GM21515 (cell line): ENCODE data around the gene DHX9.
A peak's percentile ranks its signal among the peaks of the same experiment; 100 is the strongest.

Experiments used
- ATAC-seq: cut with Tn5 transposase; IDR thresholded peaks from one replicate; pipeline ENCODE4 v1.9.1; 2021; ENCODE audit not compliant: unreplicated experiment

The DHX9 gene

DNA sequence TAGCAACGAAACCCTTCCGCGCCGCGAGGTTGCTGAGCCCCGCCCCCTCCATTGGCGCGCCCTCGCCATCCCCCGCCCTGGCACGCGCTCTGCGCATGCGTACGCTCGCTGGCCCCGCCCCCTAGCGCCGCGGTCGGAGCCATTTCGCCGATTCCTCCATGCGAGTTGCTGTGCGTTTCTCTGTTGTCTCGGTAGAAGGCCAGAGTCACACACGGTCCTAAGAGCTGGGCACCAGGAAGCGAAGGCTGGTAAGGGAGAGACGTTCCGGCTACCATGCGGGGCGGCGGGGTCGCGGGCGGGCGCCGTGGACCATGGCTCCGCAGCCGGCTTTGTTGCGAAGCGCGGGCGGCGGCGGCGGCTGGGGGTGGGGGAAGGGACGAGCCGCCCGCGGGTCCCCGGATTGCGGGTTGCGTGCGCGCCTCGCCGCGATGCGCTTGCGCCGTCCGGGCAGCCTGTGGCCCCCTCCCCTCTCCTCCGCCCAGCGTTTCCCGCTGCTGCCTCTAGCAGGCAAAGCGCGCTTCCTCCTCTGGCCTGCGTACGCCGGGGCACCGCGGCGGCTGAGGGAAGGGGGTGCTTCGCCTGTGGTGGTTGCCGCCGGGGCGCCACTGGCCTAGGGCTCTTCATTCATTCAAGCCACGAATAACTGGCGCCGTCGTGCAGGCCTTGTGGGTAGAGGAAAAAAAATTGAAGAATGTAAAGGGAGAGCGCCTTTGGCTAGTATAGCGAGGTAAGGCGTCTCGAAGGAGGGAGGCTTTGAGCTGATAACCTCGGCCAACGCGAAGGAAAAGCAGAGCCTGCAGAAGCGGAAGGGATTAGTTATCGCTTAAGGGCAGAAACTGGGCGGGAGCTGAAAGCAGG is at the start of gene DHX9:
Gene DHX9 (plus strand): TSS at position 139 of the 858 bp plus-strand sequence. CDS start 3,220 bp downstream, outside the sequence.
- peak; percentile 79 for ATAC-seq

DNA sequence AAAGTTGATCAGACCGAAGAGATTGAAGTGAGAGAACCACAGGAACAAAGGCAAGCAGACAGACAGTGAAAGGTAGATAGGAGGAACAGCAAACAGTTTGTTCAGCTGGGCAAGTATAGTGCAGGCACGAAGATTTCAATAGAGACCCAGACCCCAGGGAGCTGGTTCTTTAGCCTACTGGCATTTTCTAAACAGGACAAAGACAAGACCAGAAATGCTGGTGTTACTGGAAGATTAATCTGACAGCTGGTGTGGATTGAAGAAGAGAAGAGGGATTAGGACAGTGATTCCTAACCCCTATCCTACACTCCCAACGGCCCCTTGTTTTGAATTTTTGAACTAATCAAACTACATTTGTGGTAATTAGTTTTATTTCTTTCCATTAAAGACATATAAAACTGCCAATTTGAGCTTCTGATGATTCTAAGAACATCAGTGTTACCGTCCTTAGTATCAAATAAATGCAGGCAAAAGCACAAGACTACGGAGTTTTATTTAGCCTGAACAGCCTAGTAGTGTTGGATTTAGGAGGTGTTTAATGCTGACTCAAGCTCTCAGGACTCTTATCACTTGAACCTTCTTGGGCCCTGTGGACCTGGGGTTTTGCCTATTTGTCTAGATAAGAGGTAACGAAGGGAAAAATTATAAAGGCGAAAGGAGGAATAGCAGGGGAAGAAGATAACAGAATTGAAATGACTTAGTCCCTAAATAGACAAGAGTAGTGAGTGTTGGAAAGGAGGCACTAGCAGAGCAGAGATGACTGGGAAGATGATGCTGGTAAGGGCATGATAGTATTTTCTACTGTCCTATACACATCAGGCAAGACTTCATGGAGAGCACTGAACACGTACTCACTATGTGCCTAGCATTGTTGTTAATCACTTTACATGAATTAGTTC is 47.6 kb upstream of the DHX9 start:
- ATAC-seq, result no peak

GRCh38 chr1:182794091-182794490 is 45.1 kb upstream of the DHX9 start:
- ATAC-seq, result no peak

GRCh38 chr1:182794676-182795201 is 44.4 kb upstream of the DHX9 start:
- no peak for ATAC-seq

GRCh38 chr1:182795563-182796228 is 43.5 kb upstream of the DHX9 start:
- ATAC-seq, result no peak

DNA sequence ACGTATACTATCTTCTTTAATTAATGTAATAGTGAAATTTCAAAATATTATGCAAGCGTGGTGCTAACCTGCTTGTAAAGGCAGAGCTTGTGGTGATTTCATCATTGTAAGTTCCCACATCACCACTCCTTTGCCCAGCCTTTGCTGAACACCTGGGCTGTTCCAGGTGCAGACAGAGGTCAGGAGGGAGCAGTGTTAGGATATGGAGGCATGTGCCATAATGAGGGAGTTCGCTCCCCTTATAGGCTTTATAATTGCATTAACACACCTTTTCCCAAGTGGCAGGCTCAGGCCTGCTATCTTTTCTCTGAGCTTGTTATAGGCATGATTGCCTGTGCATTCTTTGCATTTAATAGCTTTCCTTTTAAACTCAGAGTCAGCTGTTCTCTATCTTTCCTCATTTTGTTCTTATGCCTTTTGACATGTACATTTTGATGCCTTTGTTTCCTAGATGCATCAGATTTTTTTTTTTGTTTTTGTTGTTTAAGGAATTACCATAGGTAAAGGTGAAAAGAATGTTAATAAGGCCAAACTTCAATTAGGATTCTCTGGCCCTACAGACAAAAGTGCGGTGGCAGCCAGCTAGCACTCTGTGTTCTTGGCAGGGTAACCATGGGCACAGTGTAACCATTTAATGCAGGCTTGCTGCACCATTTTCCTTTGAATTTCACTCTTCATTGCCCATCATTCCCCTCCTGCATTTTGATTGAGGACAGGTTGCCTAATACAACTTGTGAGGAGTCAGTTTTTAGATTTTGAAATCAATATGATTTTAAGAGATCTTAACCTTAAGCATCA is 36.9 kb upstream of the DHX9 start:
- ATAC-seq, result no peak

DNA sequence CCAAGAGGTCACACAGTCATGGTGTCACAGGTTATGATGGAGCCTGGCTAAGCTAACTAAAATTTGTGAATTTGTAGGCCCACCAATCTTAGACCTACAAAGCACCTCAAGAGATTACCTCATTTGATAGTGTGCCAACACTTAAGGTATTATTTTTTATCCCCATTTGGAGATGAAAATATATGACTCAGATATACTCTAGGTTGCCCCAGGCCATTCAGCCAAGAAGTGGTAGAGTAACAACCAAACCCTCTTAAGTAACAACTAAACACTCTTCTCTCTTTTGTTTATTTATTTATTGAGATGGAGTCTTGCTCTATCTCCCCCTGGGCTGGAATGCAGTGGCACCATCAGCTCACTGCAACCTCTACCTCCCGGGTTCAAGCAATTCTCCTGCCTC is 35.3 kb upstream of the DHX9 start:
- ATAC-seq, result no peak

GRCh38 chr1:182806015-182806678 is 33.0 kb upstream of the DHX9 start:
- no peak for ATAC-seq

- no peak for ATAC-seq
Observed at GRCh38 chr1:182807907-182808306, 31.2 kb upstream of the DHX9 start.

DNA sequence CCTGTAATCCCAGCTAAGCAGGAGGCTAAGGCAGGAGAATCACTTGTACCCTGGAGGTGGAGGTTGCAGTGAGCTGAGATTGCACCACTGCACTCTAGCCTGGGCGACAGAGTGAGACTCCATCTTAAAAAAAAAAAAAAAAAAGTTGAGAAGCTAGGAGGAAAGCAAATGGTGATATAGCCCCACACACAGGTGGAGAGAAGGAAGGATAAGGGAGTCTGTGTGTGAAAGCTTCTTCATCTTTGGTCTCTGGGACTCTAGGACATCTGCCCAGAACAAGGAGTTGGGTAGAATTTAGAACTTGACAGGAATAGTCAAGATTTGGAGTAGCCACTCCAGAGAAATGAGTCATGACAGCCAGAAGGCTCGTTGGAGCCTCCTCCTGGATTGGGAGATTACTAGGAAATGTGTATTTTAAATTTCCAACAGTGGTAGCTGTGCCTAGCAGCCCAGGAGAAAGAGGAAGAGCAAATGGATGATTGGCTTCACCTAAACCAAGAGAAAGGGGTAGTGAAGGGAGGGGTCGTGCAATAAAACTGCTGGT is 29.7 kb upstream of the DHX9 start:
- ATAC-seq, result no peak

DNA sequence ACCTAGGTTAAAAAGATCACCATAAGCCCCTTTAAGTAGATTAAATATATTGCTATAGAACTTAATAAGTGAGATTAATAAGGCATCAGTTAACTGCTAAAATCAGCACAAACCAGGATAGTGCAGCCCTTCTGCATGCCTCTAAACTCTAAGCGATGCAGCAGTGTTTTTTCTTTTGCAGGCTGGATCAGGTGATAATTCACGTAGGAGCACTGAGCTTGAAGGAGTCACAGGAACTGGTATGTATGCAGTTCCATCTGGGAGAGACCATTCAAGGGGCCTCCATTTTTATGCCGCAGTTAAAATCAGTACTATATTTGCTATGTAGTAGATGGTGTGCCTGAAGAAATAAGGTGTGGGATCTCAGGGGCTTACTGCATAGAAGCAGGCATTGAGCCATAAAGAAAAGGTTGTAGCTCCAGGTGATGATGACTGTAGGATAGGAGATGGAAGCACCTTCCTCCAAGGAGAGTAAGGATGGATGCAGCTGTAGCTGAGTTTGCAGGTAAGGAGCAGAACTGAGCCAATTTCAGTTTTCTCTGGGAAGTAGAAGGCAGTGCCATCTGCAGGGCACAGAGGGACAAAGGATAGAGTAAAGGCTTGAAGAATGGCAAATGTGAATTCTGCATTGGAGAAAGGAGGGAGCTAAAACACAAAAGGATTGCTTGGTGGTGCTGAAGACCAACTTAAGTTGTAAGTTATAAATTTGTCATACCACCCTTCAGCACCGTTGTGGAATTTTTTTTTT is 27.0 kb upstream of the DHX9 start:
- no peak for ATAC-seq

DNA sequence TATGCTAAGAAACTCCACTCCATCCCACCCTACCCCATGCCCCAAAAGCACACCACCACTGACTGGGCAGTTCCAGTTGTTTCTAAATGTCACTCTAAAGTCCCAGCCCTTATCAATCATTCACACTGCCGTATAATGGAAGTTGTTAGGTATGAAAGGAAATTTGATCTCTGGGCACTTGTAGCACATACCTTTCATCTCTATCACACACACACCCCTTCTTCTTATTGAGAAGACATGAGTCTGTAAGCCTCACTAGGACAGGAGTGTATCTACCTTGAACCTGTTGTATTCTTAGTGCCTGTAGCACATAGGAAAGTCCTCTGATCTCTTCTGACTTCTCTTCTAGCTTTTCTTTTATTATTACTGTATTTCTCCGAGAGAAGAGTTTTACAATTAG is 22.3 kb upstream of the DHX9 start:
- ATAC-seq, result no peak

GRCh38 chr1:182817802-182818201 is 21.3 kb upstream of the DHX9 start:
- ATAC-seq, result no peak

- ATAC-seq, result no peak
Observed at GRCh38 chr1:182823220-182823619, 15.9 kb upstream of the DHX9 start.

DNA sequence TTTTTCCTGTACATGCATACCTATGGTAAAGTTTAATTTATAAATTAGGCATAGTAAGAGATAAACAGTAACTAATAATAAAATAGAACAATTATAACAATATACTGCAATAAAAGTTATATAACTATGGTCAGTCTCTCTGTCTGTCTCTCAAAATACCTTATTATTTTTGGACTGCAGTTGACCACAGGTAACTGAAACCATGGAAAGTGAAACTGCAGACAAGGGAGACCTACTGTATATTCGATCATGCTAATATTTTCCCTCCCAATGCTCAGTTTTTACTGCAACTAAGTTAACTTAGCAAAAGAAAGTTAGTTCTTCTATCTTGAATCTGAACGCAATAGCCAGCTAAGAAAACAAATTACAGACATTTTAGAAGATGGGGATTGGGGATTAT is 12.3 kb upstream of the DHX9 start:
- no peak for ATAC-seq

- peak; percentile 65 for ATAC-seq
Observed at GRCh38 chr1:182829285-182829932, 9.7 kb upstream of the DHX9 start.

DNA sequence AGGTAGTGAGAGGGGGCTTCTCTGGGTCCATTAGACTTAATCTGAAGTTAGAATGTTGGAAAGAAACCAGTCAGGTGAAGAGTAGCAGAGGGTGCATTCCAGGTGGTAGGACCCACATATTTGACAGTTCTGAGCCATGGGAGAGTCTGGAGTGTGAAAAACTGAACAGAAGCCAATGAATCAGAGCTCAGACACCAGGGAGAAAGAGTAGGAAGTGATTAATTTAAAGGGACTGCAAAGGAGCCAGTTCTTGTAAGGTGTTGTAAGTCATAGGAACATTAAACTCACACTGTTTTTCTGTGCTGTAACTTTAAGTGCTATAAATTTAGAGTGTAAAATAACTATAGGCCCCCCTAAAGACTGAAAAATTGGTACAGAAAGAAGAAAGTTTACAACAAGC is 5.9 kb upstream of the DHX9 start:
- no peak for ATAC-seq

DNA sequence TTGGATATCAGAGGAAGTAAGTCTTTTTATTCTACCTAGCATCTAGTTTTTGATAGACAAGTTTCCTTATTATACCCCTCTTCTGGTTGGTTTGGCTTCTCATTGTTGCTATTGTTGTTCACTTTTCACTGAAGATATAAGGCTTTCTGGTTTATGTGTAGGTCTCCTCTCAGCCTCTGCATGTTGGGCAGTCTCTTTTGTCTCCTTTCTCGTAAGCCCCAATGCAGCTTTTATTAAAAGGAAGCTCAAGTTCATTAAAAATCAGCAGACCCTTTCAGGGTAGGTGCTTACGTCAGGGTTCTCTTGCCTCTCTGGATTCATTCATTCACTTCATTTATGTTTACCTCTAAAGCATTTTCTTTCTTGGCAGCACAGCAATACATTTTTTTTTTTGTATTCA is 4.8 kb upstream of the DHX9 start:
- ATAC-seq, result no peak
